ENCODE measurements around the gene DNTTIP2. TPM values are rescaled to one million over a fixed set of nuclear protein-coding genes. Genes with fewer than 3 reads are reported as not detected.

The DNTTIP2 gene
- total and polyA plus RNA-seq, 2 donors (not counting 1 experiment from before 2014, with no cell fraction given): 19.2 to 32.8 TPM

- no peaks in the 10 kb centered on the region for H3K36me3 ChIP-seq (ENCODE audit: control insufficient read depth, insufficient read depth, low read length)
- TF ChIP-seq CTCF (conservative IDR thresholded peaks at IDR 0.05 in 1 of 2, IDR thresholded peaks at IDR 0.05 in 1 of 2; ENCODE audit: low read depth in 1 of 2, low read length in 2 of 2) (no peak), EZH2 (IDR thresholded peaks at IDR 0.05; ENCODE audit: low read length, missing control alignments) (no peak)
- H3K9me3 ChIP-seq (ENCODE audit: control insufficient read depth, insufficient read depth, low read depth, low read length): no peaks in the 10 kb centered on the region
- no peak overlapping the region for H3K9ac ChIP-seq (ENCODE audit: insufficient read depth, low read length)
- DNase-seq (ENCODE audit: low read depth in 2 of 2): peak in 1 of 2 donors; percentile 5
- H3K4me3 ChIP-seq (replicated peaks in 1 of 4; ENCODE audit: control extremely low read depth in 1 of 4, insufficient read depth in 1 of 4, low read depth in 3 of 4, low read length in 4 of 4): peak overlapping the region in 1 of 4 experiments; percentile 63
- H3K4me1 ChIP-seq (ENCODE audit: control insufficient read depth, extremely low read depth, insufficient read depth, low read length): peaks cover 3% of the 10 kb centered on the region
- no peak overlapping the region for H2AFZ ChIP-seq (ENCODE audit: low read length)
- H3K4me2 ChIP-seq (ENCODE audit: extremely low read depth, insufficient read depth, low read length): peak overlapping the region; percentile 36
- H3K79me2 ChIP-seq (ENCODE audit: control insufficient read depth, insufficient read depth, low read length): peaks cover 48% of the 10 kb centered on the region
- H4K20me1 ChIP-seq (ENCODE audit: control insufficient read depth, extremely low read depth, insufficient read depth, low read length): no peaks in the 10 kb centered on the region
- H3K27me3 ChIP-seq (ENCODE audit: control insufficient read depth, insufficient read depth, low read length): no peaks in the 10 kb centered on the region
- no peak overlapping the region for H3K27ac ChIP-seq (ENCODE audit: insufficient read depth, low read length)
These were observed 27.5 kb upstream of the DNTTIP2 start for GRCh38 chr1:93906480-93906879.

GRCh38 chr1:93905734-93906133 is 26.7 kb upstream of the DNTTIP2 start:
- H3K4me1 ChIP-seq (ENCODE audit: control insufficient read depth, extremely low read depth, insufficient read depth, low read length): peaks cover 3% of the 10 kb centered on the region
- H4K20me1 ChIP-seq (ENCODE audit: control insufficient read depth, extremely low read depth, insufficient read depth, low read length): no peaks in the 10 kb centered on the region
- no peak overlapping the region for H3K9ac ChIP-seq (ENCODE audit: insufficient read depth, low read length)
- H3K9me3 ChIP-seq (ENCODE audit: control insufficient read depth, insufficient read depth, low read depth, low read length): no peaks in the 10 kb centered on the region
- TF ChIP-seq EZH2 (IDR thresholded peaks at IDR 0.05; ENCODE audit: low read length, missing control alignments) (no peak), CTCF (conservative IDR thresholded peaks at IDR 0.05 in 1 of 2, IDR thresholded peaks at IDR 0.05 in 1 of 2; ENCODE audit: low read depth in 1 of 2, low read length in 2 of 2) (no peak)
- no peak overlapping the region for H3K4me3 ChIP-seq (replicated peaks in 1 of 4; ENCODE audit: control extremely low read depth in 1 of 4, insufficient read depth in 1 of 4, low read depth in 3 of 4, low read length in 4 of 4)
- H3K27me3 ChIP-seq (ENCODE audit: control insufficient read depth, insufficient read depth, low read length): no peaks in the 10 kb centered on the region
- peak; percentile 43 to 75 for DNase-seq (ENCODE audit: low read depth in 2 of 2)
- no peaks in the 10 kb centered on the region for H3K36me3 ChIP-seq (ENCODE audit: control insufficient read depth, insufficient read depth, low read length)
- H3K27ac ChIP-seq (ENCODE audit: insufficient read depth, low read length): no peak overlapping the region
- no peak overlapping the region for H2AFZ ChIP-seq (ENCODE audit: low read length)
- peaks cover 48% of the 10 kb centered on the region for H3K79me2 ChIP-seq (ENCODE audit: control insufficient read depth, insufficient read depth, low read length)
- peak overlapping the region; percentile 52 for H3K4me2 ChIP-seq (ENCODE audit: extremely low read depth, insufficient read depth, low read length)

- TF ChIP-seq EZH2 (IDR thresholded peaks at IDR 0.05; ENCODE audit: low read length, missing control alignments) (no peak), CTCF (conservative IDR thresholded peaks at IDR 0.05 in 1 of 2, IDR thresholded peaks at IDR 0.05 in 1 of 2; ENCODE audit: low read depth in 1 of 2, low read length in 2 of 2) (no peak)
- Histone ChIP-seq H3K27me3 (ENCODE audit: control insufficient read depth, insufficient read depth, low read length) (no peaks in the 10 kb centered on the region), H4K20me1 (ENCODE audit: control insufficient read depth, extremely low read depth, insufficient read depth, low read length) (no peaks in the 10 kb centered on the region), H3K9me3 (ENCODE audit: control insufficient read depth, insufficient read depth, low read depth, low read length) (no peaks in the 10 kb centered on the region), H3K9ac (ENCODE audit: insufficient read depth, low read length) (no peak overlapping the region), H3K4me1 (ENCODE audit: control insufficient read depth, extremely low read depth, insufficient read depth, low read length) (peaks cover 3% of the 10 kb centered on the region), H3K4me3 (replicated peaks in 1 of 4; ENCODE audit: control extremely low read depth in 1 of 4, insufficient read depth in 1 of 4, low read depth in 3 of 4, low read length in 4 of 4) (no peak overlapping the region), H3K79me2 (ENCODE audit: control insufficient read depth, insufficient read depth, low read length) (peaks cover 48% of the 10 kb centered on the region), H2AFZ (ENCODE audit: low read length) (no peak overlapping the region), H3K4me2 (ENCODE audit: extremely low read depth, insufficient read depth, low read length) (no peak overlapping the region), H3K27ac (ENCODE audit: insufficient read depth, low read length) (no peak overlapping the region), H3K36me3 (ENCODE audit: control insufficient read depth, insufficient read depth, low read length) (no peaks in the 10 kb centered on the region)
- DNase-seq (ENCODE audit: low read depth in 2 of 2): peak in 1 of 2 donors; percentile 51
These were observed 26.0 kb upstream of the DNTTIP2 start for GRCh38 chr1:93905051-93905450.
